Renal pelvis (tissue), 4 donors: ENCODE measurements around the gene NR6A1. TPM values are rescaled to one million over a fixed set of nuclear protein-coding genes. Genes with fewer than 3 reads are reported as not detected.

ENCODE experiments used
- DNase-seq: peaks from one replicate; pipeline ENCODE4 v3.0.0-alpha.2; 2013
- polyA plus RNA-seq, 3 donors: library from polyadenylated mRNA; unstranded; fragments of 120-200 nt; gene quantifications; one replicate each; pipeline ENCODE4 v1.2.1, GENCODE V29; 2013; ENCODE audit not compliant: insufficient read length in 3 of 3

NR6A1 gene
- polyA plus RNA-seq, 3 donors: 1.0 to 1.9 (median 1.6) TPM

DNA sequence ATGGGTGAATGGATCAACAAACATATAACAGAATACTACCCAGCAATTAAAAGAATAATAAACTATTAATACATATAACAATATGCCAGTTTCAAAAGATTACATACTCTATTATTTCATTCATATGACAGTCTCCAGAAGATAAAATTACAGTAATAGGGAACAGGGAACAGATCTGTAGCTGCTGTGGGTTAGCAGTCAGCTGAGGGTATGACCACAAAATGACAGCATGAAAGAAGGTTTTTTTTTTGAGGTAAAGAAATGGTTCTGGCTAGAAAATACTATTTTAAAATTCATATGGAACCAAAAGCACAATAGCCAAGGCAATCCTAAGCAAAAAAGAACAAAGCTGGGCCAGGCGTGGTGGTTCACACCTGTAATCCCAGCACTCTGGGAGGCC is 190.9 kb downstream of the NR6A1 start:
- DNase-seq: no peak

DNA sequence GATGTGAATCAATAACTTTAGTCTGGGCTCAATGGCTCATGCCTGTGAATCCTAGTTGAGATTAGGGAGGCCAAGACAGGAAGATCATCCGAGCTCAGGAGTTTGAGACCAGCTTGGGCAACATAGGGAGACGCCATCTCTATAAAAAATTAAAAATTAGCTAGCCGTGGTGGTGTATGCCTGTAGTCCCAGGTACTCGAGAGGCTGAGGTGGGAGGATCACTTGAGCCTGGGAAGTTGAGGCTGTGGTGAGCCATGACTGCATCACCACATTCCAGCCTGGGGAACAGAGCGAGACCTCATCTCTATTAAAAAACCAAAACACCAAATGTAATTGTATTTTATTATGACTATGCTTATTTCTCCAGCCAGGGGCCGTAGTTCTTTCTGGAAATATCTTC is 194.4 kb downstream of the NR6A1 start:
- DNase-seq: no peak

DNA sequence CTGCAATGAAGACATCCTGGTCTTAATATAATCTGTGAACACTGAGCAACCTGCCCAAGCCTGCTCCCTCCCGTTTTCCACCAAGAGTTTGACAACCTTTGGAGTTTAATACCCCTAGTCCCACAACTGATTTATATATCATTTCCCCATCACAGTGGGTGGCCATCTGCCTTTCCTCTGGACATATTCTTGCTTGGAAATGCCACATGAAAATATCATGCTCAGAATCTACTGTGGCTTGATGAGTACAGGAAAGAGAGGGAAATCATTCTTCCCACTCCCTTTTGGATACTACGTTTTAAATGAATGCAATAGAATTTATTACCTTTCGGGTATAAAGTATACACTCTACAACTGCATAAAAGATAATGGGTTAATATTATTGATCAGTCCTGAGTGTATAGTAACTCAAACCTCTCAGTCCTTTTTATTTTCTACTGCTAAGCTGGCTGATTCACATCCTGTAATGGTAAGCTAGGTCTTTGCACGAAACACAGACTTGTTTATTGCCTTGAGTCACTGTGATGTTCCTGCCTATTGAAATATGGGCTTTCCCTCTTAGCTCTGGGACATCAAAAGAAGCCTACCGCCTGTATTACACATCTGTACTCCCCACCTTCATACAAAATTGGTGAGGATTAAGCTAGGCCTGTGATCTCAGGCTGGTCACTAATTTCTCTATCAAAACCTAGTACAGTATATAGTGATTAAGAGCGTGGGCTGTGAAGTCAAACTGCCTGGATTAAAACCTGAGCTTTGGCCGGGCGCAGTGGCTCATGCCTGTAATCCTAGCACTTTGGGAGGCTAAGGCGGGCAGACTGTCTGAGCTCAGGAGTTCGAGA is 196.4 kb downstream of the NR6A1 start:
- no peak for DNase-seq

DNA sequence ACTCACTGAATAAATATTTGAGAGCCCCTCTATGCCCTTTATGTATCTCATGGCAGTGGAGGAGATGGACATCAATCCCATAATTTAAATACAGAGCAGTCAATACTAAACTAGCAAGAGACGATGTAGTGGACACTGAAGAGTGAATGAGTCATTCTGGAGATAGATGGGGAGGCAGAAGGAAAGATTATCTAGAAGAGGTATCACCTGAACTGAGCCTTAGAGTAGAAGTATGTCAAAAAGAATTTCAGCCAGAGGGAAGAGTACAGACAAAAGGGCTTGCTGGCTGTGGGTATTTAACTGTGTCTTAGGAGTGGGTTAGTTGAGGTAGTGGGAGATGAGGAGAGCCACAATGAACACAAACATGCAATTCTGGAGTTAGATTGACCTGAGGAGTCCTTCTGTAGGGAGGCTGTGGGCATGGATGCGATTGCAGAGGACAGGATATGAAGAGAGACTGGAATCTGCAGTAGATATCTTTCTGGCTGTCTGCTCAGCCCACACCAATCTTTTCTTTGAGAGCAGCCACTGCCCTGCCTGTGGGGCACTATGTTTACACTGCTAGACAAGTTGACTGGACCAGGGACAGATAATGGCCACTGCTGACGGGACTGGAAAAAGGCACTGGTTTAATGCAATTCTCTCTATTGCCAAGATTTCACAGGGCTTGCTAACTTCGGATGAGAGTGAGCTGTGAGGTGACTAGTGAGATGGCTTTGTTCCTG is 200.0 kb downstream of the NR6A1 start:
- no peak for DNase-seq

DNA sequence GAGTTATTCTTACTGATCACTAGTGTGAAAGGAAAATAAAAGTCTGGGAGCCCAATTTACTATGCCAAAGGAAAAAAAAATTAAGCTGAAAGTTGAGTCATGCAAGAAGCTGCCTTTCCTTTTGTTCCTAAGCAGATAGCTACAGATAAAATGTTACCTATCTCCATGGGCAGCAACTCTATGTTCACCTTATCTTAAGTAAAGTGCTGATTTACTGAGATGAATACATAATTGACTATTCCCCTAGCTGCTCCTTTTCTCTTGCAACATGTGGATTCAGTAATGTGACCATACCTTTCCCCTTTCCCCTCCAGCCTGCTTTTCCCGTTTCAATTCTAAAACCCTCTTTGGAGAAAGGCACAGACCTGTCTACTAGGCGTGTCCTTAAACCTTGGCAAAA is 201.2 kb downstream of the NR6A1 start:
- no peak for DNase-seq

DNA sequence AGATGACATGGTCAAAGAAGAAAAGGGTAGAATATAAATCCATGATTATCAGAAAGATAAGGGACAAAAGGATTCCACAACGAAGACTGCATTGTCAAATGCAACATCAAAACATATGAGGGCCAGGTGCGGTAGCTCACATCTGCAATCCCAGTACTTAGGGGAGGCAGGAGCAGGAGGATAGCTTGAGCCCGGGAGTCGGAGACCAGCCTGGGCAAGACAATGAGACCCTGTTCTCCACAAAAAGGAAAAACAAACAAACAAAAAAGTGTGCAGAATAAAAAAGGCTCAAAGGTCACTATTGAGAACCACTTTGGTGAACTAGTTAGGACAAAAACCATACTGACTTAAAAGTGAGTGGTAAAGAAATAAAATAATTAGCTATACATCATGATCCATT is 203.7 kb downstream of the NR6A1 start:
- DNase-seq: no peak

DNA sequence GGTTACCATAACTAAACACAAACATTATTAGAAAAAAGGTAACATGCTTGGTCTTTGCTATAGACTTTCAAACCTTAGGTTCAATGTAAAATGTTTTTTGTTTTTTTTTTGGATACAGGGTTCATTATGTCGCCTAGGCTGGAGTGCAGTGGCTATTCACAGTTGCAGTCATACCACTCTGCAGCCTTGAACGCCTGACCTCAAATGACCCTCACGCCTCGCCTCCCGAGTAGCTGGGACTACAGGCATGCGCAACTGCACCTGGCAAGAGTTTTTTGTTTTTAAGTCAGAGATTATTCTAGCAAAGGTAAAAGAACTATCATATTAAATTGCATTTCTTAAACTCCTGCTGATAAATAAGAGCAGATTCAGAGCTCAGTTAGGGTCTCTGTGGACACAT is 208.8 kb downstream of the NR6A1 start:
- no peak for DNase-seq

DNA sequence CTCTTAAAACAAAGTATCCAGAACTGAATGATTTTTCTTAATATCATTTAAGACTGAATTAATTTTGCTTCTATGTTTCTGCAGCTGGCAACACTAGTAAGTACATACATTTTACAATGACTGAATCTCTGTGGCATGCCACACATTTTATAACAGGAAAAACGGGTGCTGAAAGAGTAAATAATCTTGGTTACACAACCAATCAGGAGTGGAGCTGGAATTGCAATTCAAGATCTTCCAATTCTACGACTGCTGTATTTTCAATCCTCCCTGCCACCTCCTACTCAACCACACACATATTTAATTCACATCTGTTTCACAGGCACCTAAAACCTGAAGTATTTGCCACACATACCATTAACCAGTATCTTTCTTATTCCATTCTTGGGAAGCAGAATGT is 211.2 kb downstream of the NR6A1 start:
- no peak for DNase-seq

DNA sequence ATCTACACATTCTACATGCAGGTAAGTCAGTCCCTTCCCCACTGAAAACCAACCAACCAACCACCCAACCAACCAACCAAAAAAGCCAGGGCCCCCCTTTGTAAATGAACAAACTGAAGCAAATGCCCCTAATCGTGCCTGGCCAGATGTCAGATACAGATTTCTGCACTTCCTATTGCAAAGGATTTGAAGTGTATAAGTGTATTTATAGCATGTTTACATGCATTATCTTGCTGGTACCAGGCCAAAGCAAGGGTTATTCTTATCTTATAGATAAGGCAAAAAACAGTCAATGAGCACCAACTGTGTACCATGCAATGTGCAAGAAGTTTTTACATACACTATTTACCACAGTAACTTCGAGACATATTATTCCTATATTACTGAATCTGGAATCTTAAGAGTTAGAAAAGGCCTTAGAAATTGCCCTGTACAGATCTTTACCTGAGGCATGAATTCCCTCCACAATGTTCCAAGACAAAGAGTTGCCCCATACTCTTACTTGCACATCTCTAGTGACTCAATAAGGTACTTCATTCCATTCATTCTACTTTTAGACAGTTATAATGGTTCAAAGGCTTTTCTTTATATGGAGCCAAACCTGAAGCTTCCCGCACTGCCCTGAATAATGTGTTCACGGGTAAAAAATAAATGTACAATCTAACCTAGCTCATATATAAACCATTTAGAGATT is 212.2 kb downstream of the NR6A1 start:
- DNase-seq: no peak

DNA sequence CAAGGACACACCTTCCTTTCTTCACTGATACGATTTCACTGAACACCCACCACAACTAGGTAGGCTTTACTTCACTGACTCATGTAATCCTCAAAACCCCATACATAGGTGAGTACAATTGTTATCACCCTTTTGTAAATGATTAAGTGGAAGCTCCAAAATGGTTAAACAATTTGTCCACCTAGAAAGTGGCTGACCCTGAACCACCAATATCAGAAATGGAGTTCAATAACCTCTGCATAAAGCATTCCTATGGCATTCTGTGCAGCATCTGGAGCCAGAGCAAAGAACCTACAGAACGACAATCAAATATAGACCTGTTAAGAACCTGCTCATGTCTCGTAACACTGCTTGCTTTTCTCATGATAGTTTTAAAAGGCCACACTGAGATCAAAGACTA is 213.2 kb downstream of the NR6A1 start:
- DNase-seq: no peak

DNA sequence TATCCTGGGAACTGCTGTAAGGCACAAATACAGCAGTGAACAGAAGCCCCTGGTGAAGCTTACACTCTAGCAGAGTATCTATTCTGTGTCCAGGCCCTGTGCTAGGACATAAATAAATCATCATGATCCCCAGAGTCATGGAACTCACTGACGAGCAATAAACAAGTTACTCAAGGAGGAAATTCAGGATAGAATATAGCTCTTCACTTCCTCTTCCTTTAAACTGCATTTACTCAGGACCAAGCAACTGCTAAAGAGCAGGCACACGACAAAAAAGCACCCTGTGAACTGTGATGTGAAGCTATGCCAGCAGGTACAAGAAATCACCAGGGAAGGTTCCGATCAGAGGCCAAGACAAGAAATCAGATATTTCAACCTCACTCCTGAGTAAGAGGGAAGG is 216.1 kb downstream of the NR6A1 start:
- DNase-seq: no peak

DNA sequence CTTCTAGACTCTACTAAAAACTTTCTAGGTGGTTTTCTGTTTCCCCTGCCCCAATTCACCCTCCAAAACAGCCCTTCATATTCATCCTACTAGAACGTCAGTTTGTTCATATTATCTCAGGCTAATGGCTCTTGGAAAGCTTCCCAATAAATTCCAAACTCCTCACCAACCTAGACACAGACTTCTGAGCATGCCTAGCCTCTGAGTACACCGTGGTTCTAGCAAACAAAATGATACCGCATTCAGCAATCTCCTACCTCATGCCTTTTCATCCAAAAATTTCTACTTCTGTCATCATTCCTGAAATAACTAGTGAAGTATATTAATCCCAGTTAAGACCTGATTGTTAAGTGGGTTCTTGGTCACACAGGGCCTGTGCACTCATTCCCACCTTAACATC is 217.4 kb downstream of the NR6A1 start:
- no peak for DNase-seq

DNA sequence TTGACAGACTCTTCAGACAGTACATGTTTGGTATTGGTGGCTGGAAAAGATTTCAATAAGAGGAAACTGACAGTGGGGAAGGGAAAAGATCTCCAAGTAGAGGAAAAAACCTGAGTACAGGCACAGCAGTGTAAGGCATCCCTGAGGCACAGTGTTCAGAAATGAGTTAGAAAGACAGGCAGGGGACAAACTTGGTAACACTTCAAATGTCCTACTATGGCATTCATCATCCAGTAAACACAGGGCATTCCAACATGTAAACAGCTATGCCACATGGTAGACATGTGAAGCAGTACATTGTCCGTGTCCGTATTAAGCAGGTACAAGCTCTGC is 218.9 kb downstream of the NR6A1 start:
- no peak for DNase-seq

DNA sequence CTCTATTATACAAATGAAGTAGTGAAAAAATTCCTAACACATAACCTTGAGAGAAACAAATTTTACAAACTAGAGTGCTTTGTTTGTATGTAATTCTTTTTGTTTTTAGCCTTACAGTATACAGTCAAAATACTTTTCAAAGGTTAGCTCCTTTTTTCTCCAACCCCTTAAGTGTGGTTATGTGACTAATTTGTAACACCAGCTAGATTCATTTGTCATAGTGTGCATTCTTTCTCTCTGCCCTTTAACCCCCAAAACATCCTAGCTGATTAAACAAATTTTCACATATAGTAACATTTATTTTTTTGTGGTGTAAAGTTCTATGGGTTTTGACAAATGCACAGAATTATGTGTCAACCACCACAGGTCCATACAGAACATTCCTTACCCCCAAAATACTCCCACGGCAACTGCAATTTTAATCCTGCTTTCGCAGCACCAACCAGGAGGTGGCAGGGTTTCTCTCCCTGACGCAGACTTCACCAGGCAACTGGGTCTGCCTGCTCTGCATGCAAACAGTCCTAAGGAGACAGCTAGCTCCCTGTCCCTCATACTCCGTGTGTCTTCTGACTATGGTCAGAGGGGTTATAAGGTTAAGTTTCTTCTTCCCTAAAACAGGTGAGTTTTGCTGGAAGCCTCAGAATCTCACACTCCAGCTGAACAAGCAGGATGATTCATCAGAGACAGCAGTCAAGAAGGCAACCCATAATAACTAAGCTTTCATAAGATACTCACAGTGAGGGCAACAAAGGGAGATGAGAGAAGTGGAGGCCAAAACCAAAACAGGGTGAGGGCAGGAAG is 219.4 kb downstream of the NR6A1 start:
- peak; percentile 45 for DNase-seq

DNA sequence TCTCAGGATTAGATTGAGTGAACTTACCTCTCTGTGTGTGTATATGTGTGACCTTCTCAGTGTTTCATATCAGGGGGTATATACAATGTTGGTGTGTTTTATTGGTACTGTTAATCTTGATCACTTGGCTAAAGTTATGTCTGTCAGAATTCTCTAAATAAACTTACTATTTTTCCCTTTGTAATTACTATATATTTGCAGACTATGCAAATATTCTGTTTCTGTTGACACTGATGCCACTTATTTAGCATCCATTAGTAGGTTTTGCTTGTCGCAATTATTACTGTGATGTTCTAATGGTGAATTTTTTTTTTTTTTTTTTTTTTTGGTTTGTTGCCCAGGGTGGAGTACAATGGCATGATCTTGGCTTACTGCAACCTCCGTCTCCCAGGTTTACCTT is 221.0 kb downstream of the NR6A1 start:
- no peak for DNase-seq

DNA sequence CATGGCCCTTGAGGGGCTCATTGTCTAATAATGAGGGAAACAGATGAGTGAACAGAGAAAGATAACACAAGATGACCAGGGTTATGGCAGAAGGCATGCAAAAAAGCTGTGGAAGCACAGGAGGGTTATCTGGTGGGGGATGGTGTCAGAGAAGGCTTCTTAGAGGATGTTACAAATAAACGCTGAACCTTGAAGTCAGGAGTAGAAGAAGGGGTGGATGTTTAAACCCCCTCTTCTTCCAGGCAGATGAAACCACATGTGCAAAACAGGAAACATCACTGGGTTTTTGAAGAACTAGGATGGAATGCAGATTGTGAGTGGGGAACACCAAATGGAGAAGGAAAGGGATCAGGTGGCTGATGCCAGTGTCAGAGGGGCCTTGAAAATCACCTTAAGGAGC is 222.1 kb downstream of the NR6A1 start:
- no peak for DNase-seq

DNA sequence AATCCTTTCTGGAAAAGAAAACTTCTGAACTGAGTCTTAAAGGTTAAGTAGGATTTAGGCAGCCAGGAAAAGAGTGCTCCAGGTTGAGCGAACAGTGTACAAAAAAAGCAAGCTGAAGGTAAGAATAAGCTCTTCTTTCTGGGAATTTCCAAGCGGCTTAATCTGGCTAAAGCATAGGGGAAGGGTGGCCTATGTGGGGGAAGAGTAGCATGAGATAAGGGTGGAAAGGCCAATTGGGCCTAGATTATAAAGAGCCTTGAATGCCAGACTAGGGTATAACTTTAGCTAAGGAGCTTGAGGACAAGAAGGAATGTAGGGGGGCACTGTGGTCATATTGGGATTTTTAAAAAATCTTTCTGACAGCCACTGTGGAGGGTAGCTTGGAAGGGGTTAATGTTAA is 226.6 kb downstream of the NR6A1 start:
- no peak for DNase-seq

DNA sequence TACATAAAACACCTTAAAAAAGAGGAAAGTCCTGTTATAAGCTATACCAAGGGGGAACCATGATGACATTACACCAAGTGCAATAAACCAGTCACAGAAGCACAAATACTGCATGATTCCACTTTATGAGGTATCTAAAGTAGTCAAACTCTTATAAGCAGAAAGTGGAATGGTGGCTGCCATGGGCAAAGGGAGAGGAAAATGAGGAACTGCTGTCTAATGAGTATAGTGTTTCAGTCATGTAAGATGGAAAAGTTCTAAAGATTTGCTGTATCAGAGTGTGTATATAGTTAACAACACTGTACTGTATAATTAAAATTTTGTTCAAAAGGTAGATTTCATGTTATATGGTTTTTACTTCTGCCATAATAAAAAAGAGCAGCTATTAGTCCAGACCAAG is 229.3 kb downstream of the NR6A1 start:
- DNase-seq: no peak

DNA sequence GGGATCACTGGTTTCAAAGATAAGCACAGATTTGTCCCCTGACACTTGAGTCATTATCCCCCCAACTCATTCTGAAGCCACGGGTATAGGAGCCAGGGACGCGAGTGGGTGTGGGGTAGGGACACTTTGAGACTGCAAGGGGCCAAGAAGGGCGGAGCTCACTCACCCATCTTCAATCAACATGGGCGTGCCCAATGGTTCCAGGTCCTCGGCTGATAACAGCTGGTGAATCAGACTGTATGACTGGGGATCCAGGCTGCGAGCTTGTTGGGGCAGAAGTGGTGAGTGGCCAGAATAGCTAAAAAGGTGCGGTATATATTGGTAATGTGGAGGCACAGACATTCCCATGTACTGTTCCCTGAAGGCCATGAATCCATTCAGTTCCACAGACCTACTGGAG is 233.2 kb downstream of the NR6A1 start:
- no peak for DNase-seq

DNA sequence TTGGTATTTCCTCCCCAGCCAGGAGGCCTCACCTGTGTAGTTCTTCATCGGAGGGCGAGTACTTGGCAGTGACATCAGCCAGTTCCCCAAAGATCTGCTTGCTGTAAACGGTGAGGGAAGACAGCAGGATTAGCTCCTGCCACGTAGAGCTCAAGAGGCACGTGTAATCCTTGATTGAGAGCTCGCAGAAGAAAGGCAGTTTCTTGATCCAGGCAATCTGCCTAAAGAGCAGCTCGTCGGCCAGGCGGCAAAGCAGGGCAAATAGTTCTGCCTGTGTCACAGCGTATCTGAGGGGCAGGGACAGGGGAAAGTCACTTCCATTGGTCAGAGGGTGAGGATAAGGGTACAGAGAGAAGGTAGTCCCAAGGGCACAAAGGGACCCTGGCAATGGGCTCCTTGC is 235.3 kb downstream of the NR6A1 start:
- DNase-seq: no peak

DNA sequence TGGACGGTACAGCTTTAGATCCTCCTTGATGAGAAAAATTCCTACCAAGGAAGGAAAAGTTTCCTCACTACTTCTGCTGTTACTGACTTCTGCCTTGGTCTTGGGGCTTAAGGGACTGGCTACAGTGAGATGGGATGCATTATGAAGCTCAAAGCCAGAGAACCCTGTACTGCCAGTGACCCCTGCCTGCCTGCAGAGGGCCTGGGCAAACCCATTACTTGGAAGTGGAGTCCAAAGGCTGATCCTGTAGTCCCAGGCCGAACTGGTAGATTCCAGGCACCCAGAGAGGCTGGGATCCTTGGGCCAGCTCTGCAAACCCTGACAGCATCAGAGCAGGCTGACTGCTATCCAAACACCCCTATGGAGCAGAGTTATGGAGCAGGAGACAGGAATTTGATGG is 238.2 kb downstream of the NR6A1 start:
- no peak for DNase-seq

DNA sequence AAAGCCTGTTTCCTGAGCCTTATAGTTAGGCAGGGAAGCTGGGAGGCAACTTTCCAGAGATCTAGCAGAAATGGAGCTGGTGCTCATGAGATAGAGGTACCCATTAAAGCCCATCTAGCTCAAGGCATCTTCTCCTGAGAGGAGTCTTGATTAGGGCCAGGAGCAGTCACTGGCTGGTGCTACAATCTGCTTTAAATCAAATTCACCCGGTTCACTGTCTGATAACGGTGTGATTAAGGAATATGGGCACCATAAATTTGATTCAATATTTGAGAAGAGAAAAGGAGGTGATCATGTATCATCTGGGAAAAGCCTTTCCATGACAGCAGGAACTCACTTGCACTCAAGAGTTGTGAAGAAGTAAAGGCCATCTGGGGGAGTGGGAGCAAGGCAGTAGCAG is 240.0 kb downstream of the NR6A1 start:
- no peak for DNase-seq
